Endothelial cell of umbilical vein (primary cell): ENCODE results near the gene TPM2. TPM values are rescaled to one million over a fixed set of nuclear protein-coding genes. Genes with fewer than 3 reads are reported as not detected.

ENCODE experiments used
- BruUV-seq: library from RNA; stranded (reverse); fragments of 400-500 nt; replicated peaks from 2 replicates; lab custom pipeline; 2021; lab: Mats Ljungman, UMichigan
- CTCF ChIA-PET: fragments of 300-600, 350-600 bp; sonication (Branson Sonifier 250); formaldehyde crosslinking; loops from one replicate; lab custom pipeline; 2021; ENCODE audit warnings: antibody characterized with exemption, inconsistent platforms; lab: Charles Lee
- POLR2A ChIA-PET: fragments of 300-600, 350-600 bp; sonication (Branson Sonifier 250); formaldehyde crosslinking; loops from one replicate; lab custom pipeline; 2021; ENCODE audit warnings: antibody characterized with exemption, inconsistent platforms; lab: Charles Lee
- DNase-seq: peaks from one replicate; pipeline ENCODE4 v3.0.0-alpha.2; 2011; ENCODE audit warnings: low read depth, low spot score
- FAIRE-seq: peaks from 2 replicates; lab custom pipeline; 2011; peaks lifted over from hg19 to GRCh38; lab: Jason Lieb, UNC
- H2AFZ ChIP-seq: 2 replicates; pipeline ENCODE4 v1.6.0; 2012; ENCODE audit warnings: low read depth, low read length, control low read depth, inconsistent platforms
- H3K27ac ChIP-seq: 2 replicates; pipeline ENCODE4 v1.5.1; 2011; ENCODE audit warnings: low read depth, mild to moderate bottlenecking, control low read depth, low read length, moderate library complexity; ENCODE audit not compliant: insufficient read depth
- H3K27me3 ChIP-seq, 2 experiments: 2 replicates each; pipeline versions ENCODE4 v1.6.0 to v1.6.1; 2011; ENCODE audit warnings: low read length in 2 of 2, mixed read lengths in 1 of 2; ENCODE audit not compliant: control insufficient read depth in 2 of 2, insufficient read depth in 2 of 2
- H3K36me3 ChIP-seq, 2 experiments: 2 replicates in 1 of 2; 3 replicates in 1 of 2; pipeline ENCODE4 v1.5.1; 2011; ENCODE audit warnings: low read length in 2 of 2, mild to moderate bottlenecking in 1 of 2, moderate library complexity in 1 of 2; ENCODE audit not compliant: control insufficient read depth in 2 of 2, insufficient read depth in 2 of 2; ENCODE audit errors: extremely low read depth in 1 of 2
- H3K4me1 ChIP-seq: 3 replicates; pipeline ENCODE4 v1.5.1; 2011; ENCODE audit warnings: mild to moderate bottlenecking, low read length; ENCODE audit not compliant: control insufficient read depth, insufficient read depth; ENCODE audit errors: extremely low read depth
- H3K4me2 ChIP-seq: 2 replicates; pipeline ENCODE4 v1.6.1; 2011; ENCODE audit warnings: low read length, control low read depth, mixed read lengths; ENCODE audit not compliant: insufficient read depth
- H3K4me3 ChIP-seq, 3 experiments: fragments of 200-600 bp in 1 of 3; sonication (generic), shearing (Covaris generic) in 1 of 3; replicated peaks in 1 of 3; 2 replicates each; pipeline ENCODE4 v1.5.1; 2011 to 2016; ENCODE audit warnings: control low read depth in 3 of 3, low read length in 3 of 3, mild to moderate bottlenecking in 2 of 3, inconsistent platforms in 1 of 3, low read depth in 1 of 3, moderate library complexity in 1 of 3; ENCODE audit not compliant: insufficient read depth in 1 of 3
- H3K79me2 ChIP-seq: 2 replicates; pipeline ENCODE4 v1.6.0; 2012; ENCODE audit warnings: low read length, inconsistent platforms; ENCODE audit not compliant: control insufficient read depth, insufficient read depth
- H3K9ac ChIP-seq: replicated peaks from 2 replicates; pipeline ENCODE3; 2011; ENCODE audit warnings: low read length, control low read depth; ENCODE audit not compliant: insufficient read depth; ENCODE audit errors: extremely low read depth
- H3K9me1 ChIP-seq: replicated peaks from 3 replicates; pipeline ENCODE4 v1.6.0; 2011; ENCODE audit warnings: mild to moderate bottlenecking, low read length; ENCODE audit not compliant: control insufficient read depth, insufficient read depth; ENCODE audit errors: extremely low read depth
- H3K9me3 ChIP-seq: replicated peaks from 2 replicates; pipeline ENCODE4 v1.5.1; 2012; ENCODE audit warnings: low read length, inconsistent platforms; ENCODE audit not compliant: control insufficient read depth, insufficient read depth
- H4K20me1 ChIP-seq: replicated peaks from 2 replicates; pipeline ENCODE3; 2011; ENCODE audit warnings: mild to moderate bottlenecking, low read length; ENCODE audit not compliant: control insufficient read depth, insufficient read depth; ENCODE audit errors: extremely low read depth
- EZH2 ChIP-seq: IDR thresholded peaks from 2 replicates; pipeline ENCODE4 v1.6.1; 2012; ENCODE audit warnings: borderline replicate concordance, low read depth, mild to moderate bottlenecking, moderate library complexity, low read length, inconsistent platforms; ENCODE audit not compliant: severe bottlenecking
- FOS ChIP-seq: IDR thresholded peaks from 2 replicates; pipeline ENCODE4 v1.6.1; 2011; ENCODE audit warnings: mild to moderate bottlenecking, low read length, moderate library complexity, borderline replicate concordance; ENCODE audit not compliant: insufficient read depth
- GATA2 ChIP-seq: IDR thresholded peaks from 2 replicates; pipeline ENCODE4 v1.7.0; 2011; ENCODE audit warnings: low read depth, mild to moderate bottlenecking, moderate library complexity, mixed read lengths, low read length; ENCODE audit not compliant: insufficient read length, insufficient read depth
- JUN ChIP-seq: IDR thresholded peaks from 2 replicates; pipeline ENCODE4 v1.6.1; 2011; ENCODE audit warnings: borderline replicate concordance, low read depth; ENCODE audit not compliant: insufficient read length, insufficient read depth
- MAX ChIP-seq: IDR thresholded peaks from 2 replicates; pipeline ENCODE4 v1.6.1; 2011; ENCODE audit not compliant: insufficient read depth, insufficient read length
- MYC ChIP-seq: IDR thresholded peaks from one replicate; pipeline ENCODE4 v1.6.1; 2011; ENCODE audit warnings: mild to moderate bottlenecking, low read depth, low read length
- POLR2A ChIP-seq: IDR thresholded peaks from 2 replicates; pipeline ENCODE4 v1.6.1; 2012; ENCODE audit warnings: low read depth, mild to moderate bottlenecking, control low read depth, low read length
- POLR2AphosphoS5 ChIP-seq: IDR thresholded peaks from 2 replicates; pipeline ENCODE4 v1.6.1; 2012; ENCODE audit warnings: low read depth, mild to moderate bottlenecking, control low read depth, low read length, moderate library complexity; ENCODE audit not compliant: insufficient read depth
- dilution Hi-C: fragments of 300-500 bp; cut with MboI; formaldehyde crosslinking; loops from one replicate; pipeline ENCODE4 v1.15.0; 2019; ENCODE audit warnings: low sequenced_read_pairs; ENCODE audit not compliant: extremely low pct_ligation_motif_present
- intact Hi-C: fragments of 100-400 bp; cut with micrococcal nuclease; formaldehyde crosslinking; loops from one replicate; pipeline ENCODE4 v1.10.0; 2022
- polyA plus RNA-seq, 4 experiments: library from polyadenylated mRNA; depleted of rRNA in 3 of 4; stranded (reverse) in 3 of 4; unstranded in 1 of 4; fragments of >200 nt; gene quantifications; 2 replicates each; pipeline versions ENCODE4 v1.2.1 to v1.2.3, GENCODE V29; 2011 to 2012; ENCODE audit warnings: missing spikeins in 1 of 4
- total RNA-seq: library from RNA; stranded (reverse); gene quantifications from 2 replicates; pipeline ENCODE4 v1.2.3, GENCODE V29; 2021
- TF ChIP-seq, protein P1 (sequence below), 2 donors: IDR thresholded peaks; 1 replicate in 1 of 2; 2 replicates in 1 of 2; pipeline ENCODE4 v1.5.1; 2011; ENCODE audit warnings: low read length in 2 of 2, mild to moderate bottlenecking in 2 of 2, moderate library complexity in 2 of 2, control low read depth in 1 of 2, inconsistent platforms in 1 of 2, low read depth in 1 of 2; ENCODE audit not compliant: insufficient read depth in 1 of 2; ENCODE audit errors: extremely low read depth in 1 of 2

TPM2 gene
- total and polyA plus RNA-seq, 2 donors (not counting 3 experiments of a cell fraction or from before 2014, with no cell fraction given) = 144 to 279 TPM

GRCh38 chr9:35658968-35659220 lies 30.8 kb downstream of the TPM2 start:
- Histone ChIP-seq H3K27me3 (no peaks in the 10 kb centered on the region), H3K9me1 (no peaks in the 10 kb centered on the region), H4K20me1 (no peaks in the 10 kb centered on the region), H2AFZ (peak overlapping the region; percentile 84), H3K4me1 (peaks cover 12% of the 10 kb centered on the region), H3K36me3 (peaks cover 0 to 8% of the 10 kb centered on the region in 2 experiments), H3K9me3 (no peaks in the 10 kb centered on the region), H3K9ac (peak overlapping the region; percentile 86), H3K27ac (peak overlapping the region; percentile 94), H3K79me2 (peaks cover 4% of the 10 kb centered on the region), H3K4me2 (peak overlapping the region; percentile 93), H3K4me3 (peak overlapping the region; percentile 84 to 87 (median 86))
- intact Hi-C loops (loop anchor here (1.0 to 5.0 kb wide), 5 partner anchors 30 to 248 kb away; partner anchors contain the start of genes CREB3, HRCT1, RUSC2 and SPAAR), dilution Hi-C loops (no loop called here)
- BruUV-seq = no TSS peak
- ChIA-PET CTCF (interaction anchor here (0.8 to 10.0 kb wide), 5 partner anchors 10 to 68 kb away, joined by 3 to 227 read pairs (median 9); partner anchors contain the start of gene TPM2), POLR2A (interaction anchor here (1.6 kb wide), 1 partner anchor 29 kb away, joined by 4 read pairs; no protein-coding TSS in a partner anchor)
- FAIRE-seq = peak; percentile 65
- no peak for DNase-seq
- TF ChIP-seq, protein P1, sequence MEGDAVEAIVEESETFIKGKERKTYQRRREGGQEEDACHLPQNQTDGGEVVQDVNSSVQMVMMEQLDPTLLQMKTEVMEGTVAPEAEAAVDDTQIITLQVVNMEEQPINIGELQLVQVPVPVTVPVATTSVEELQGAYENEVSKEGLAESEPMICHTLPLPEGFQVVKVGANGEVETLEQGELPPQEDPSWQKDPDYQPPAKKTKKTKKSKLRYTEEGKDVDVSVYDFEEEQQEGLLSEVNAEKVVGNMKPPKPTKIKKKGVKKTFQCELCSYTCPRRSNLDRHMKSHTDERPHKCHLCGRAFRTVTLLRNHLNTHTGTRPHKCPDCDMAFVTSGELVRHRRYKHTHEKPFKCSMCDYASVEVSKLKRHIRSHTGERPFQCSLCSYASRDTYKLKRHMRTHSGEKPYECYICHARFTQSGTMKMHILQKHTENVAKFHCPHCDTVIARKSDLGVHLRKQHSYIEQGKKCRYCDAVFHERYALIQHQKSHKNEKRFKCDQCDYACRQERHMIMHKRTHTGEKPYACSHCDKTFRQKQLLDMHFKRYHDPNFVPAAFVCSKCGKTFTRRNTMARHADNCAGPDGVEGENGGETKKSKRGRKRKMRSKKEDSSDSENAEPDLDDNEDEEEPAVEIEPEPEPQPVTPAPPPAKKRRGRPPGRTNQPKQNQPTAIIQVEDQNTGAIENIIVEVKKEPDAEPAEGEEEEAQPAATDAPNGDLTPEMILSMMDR (IDR thresholded peaks at IDR 0.05; ENCODE audit: extremely low read depth in 1 of 2, insufficient read depth in 1 of 2, low read depth in 1 of 2, low read length in 2 of 2) = no peak
- no peak for TF ChIP-seq POLR2A
- no peak for TF ChIP-seq JUN
- TF ChIP-seq GATA2 = no peak
- no peak for TF ChIP-seq POLR2AphosphoS5
- TF ChIP-seq FOS = no peak
- no peak for TF ChIP-seq EZH2
- TF ChIP-seq MAX = no peak
- TF ChIP-seq MYC = no peak
